HG03520 (cell line): ENCODE data around the gene CDH6.

Experiments used
- ATAC-seq: cut with Tn5 transposase; IDR thresholded peaks from one replicate; pipeline ENCODE4 v1.9.1; 2021; ENCODE audit warnings: mild to moderate bottlenecking, moderate library complexity; ENCODE audit not compliant: unreplicated experiment

Gene CDH6

GRCh38 chr5:31196309-31196708, 2.8 kb downstream of the CDH6 start:
- no peak for ATAC-seq

- no peak for ATAC-seq
Measured at GRCh38 chr5:31197183-31197582, 3.7 kb downstream of the CDH6 start.

GRCh38 chr5:31204958-31205357, 11.5 kb downstream of the CDH6 start:
- ATAC-seq = no peak

- ATAC-seq = no peak
Measured at GRCh38 chr5:31208043-31208442, 14.6 kb downstream of the CDH6 start.

GRCh38 chr5:31209334-31209733, 15.8 kb downstream of the CDH6 start:
- ATAC-seq = no peak

GRCh38 chr5:31211098-31211497, 17.6 kb downstream of the CDH6 start:
- no peak for ATAC-seq

- ATAC-seq = no peak
Measured at GRCh38 chr5:31213257-31213656, 19.8 kb downstream of the CDH6 start.

DNA sequence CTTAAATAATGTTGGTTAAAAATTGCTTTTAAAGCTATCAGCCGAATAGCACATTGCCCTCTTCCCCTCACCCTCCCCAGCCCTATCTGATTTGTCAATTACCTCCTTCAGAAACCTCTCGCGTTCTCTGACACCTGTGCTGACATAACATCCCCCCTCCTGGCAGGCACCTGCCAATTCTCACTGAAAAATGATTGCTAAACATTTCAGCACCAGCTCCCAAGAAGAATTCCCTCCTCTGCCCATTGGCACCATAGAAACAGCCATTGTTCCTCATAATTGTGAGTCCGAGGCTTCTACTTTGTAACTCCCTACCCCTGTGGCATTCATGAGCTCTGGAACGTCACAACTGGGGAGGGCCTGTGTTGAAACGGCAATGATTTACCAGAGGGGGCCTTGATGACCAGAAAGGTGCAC, 20.2 kb downstream of the CDH6 start:
- ATAC-seq = no peak

- no peak for ATAC-seq
Measured at GRCh38 chr5:31214229-31214628, 20.7 kb downstream of the CDH6 start.

GRCh38 chr5:31215236-31215635, 21.8 kb downstream of the CDH6 start:
- no peak for ATAC-seq

GRCh38 chr5:31217446-31217845, 24.0 kb downstream of the CDH6 start:
- ATAC-seq = no peak

GRCh38 chr5:31218978-31219377, 25.5 kb downstream of the CDH6 start:
- no peak for ATAC-seq

GRCh38 chr5:31221001-31221400, 27.5 kb downstream of the CDH6 start:
- no peak for ATAC-seq

DNA sequence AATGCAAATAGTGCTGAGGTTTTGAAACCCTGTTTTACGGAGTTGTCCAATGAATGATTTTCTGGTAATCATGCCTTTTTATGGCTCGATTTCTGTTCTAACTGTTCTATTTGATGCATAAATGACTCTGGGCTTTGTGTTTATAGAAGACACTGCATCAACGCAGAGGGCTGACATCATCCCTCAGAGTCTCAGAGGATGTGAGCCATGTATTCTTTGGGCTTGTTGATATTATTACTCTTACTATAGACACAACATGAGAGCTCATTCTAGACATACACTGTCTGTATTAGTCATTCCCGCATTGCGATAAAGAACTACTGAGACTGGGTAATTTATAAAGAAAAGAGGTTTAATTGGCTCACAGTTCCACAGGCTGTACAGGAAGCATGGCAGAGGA, 31.6 kb downstream of the CDH6 start:
- ATAC-seq = no peak

DNA sequence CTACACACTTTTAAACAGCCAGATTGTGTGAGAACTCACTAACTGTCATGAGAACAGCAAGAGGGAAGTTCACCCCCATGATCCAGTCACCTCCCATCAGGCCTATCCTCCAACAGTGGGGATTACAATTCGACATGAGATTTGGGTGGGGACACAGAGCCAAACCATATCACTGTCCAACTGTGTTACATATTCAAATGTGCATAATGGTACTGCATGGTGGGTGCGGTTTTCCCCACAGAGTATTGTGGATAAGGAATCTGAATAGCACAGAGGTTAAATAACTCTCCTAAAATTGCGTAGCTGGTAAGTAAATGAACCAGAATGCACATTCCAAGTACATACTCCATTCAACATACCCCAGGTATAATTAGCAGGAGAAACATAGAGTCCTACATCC, 32.1 kb downstream of the CDH6 start:
- ATAC-seq = no peak

GRCh38 chr5:31226651-31227050, 33.2 kb downstream of the CDH6 start:
- ATAC-seq = no peak

- ATAC-seq = no peak
Measured at GRCh38 chr5:31229266-31229665, 35.8 kb downstream of the CDH6 start.

GRCh38 chr5:31231177-31231838, 37.8 kb downstream of the CDH6 start:
- ATAC-seq = no peak

GRCh38 chr5:31232273-31232888, 38.9 kb downstream of the CDH6 start:
- peak; percentile 68 for ATAC-seq

DNA sequence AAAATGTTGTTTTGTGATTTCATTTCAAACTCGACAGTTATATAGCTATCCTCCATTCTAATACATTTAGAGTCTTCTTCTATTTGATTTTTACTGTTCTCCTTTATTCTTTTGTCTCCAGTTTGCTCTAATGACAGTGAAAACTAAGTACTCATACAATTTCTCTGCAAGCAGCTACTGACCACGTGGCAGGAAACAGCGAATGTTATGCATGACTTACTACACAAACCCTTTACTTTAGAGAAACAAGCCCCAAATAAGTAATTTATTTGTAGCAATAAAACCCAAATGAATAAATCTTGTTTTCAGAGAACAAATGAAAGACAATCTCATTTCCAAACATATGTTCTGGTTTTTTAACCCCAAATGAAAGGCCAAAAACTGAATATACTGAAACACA, 41.9 kb downstream of the CDH6 start:
- ATAC-seq = no peak

DNA sequence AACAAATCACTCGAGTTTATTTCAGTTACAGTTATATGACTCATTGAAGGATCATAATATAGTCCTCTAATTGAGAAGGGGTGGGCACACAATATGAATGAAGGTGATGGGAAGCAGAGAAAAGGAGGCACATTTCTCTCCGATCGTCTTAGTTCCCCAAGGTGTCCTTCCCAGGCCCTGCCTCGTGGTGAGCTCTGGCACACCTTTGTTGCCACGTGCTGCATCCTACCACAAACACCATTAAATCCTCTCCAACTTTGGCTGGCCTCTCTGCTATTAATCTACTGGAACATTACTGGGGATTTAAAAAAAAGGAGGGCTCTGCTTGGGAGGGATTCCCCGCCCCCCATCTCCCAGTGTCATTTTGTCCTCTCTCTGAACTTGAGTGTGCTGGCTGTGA, 42.9 kb downstream of the CDH6 start:
- no peak for ATAC-seq

DNA sequence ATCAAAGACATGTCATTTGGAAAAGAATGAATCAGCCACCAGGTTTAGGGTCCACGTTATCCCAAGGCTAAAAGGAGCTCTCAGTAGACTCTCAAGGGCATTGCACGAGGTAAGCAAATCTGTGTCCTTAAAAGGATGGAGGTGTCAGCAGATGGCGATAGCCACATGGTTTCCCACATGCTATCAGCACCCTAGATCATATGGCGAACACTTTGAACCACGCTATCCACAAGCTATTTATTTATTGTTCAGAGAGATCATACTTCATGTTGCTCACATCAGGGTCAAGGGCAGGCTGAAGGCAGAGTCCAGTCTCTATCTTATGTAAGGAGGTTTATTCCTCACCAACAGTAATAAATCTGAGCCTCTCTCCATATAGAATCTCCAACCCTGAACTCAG, 43.7 kb downstream of the CDH6 start:
- no peak for ATAC-seq

DNA sequence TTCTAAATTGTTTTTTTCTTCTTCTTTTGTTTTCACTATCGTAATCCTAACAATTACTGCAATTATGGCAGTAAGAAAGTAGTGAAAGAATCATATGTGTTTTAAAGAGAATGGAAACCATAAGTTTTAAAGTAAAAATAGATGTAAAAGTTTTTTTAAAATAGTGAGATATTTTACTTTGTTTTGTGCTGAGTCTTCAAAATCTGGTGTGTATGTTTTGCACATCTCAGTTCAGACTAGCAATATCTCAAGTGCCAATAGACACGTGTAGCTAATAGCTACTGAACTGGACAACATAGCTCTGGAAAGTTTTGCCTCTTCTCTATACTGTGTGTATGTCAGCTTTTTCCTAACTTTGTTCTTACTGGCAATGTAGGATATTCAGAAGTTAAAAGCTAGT, 45.0 kb downstream of the CDH6 start:
- no peak for ATAC-seq
